ENCODE data around the gene BTN3A1.
A peak's percentile ranks its signal among the peaks of the same experiment; 100 is the strongest.
"Not testable (repeated sequence)": the region's sequence is repeated elsewhere in the genome, so short reads cannot be mapped to it uniquely, and the experiment has no call there.

Gene BTN3A1

GRCh38 chr6:26401987-26402658 lies at the start of gene BTN3A1:
Gene BTN3A1, plus strand, starts transcription at chr6:26402275. Its CDS starts 3,289 bp downstream, at chr6:26405564.
- DNase-seq (ENCODE audit: low spot score) = peak; percentile 67

- DNase-seq (ENCODE audit: low spot score) = no peak
These were observed 49.8 kb upstream of the BTN3A1 start for GRCh38 chr6:26352315-26352714.

GRCh38 chr6:26354162-26354561 lies 47.9 kb upstream of the BTN3A1 start:
- DNase-seq (ENCODE audit: low spot score) = no peak

- no peak for DNase-seq (ENCODE audit: low spot score)
These were observed 46.7 kb upstream of the BTN3A1 start for GRCh38 chr6:26355366-26355765.

GRCh38 chr6:26357543-26357942 lies 44.5 kb upstream of the BTN3A1 start:
- not testable (repeated sequence) for DNase-seq (ENCODE audit: low spot score)

GRCh38 chr6:26358511-26358981 lies 43.5 kb upstream of the BTN3A1 start:
- no peak for DNase-seq (ENCODE audit: low spot score)

- DNase-seq (ENCODE audit: low spot score) = no peak
These were observed 42.3 kb upstream of the BTN3A1 start for GRCh38 chr6:26359765-26360164.

GRCh38 chr6:26360451-26361416 lies 41.3 kb upstream of the BTN3A1 start:
- no peak for DNase-seq (ENCODE audit: low spot score)

- no peak for DNase-seq (ENCODE audit: low spot score)
These were observed 40.5 kb upstream of the BTN3A1 start for GRCh38 chr6:26361544-26361943.

GRCh38 chr6:26362093-26362835 lies 39.8 kb upstream of the BTN3A1 start:
- no peak for DNase-seq (ENCODE audit: low spot score)

- DNase-seq (ENCODE audit: low spot score) = no peak
These were observed 39.2 kb upstream of the BTN3A1 start for GRCh38 chr6:26362836-26363220.

GRCh38 chr6:26363882-26364701 lies 38.0 kb upstream of the BTN3A1 start:
- DNase-seq (ENCODE audit: low spot score) = no peak

- no peak for DNase-seq (ENCODE audit: low spot score)
These were observed 36.5 kb upstream of the BTN3A1 start for GRCh38 chr6:26365633-26365995.

GRCh38 chr6:26366504-26366903 lies 35.6 kb upstream of the BTN3A1 start:
- no peak for DNase-seq (ENCODE audit: low spot score)

GRCh38 chr6:26367114-26367513 lies 35.0 kb upstream of the BTN3A1 start:
- no peak for DNase-seq (ENCODE audit: low spot score)

- not testable (repeated sequence) for DNase-seq (ENCODE audit: low spot score)
These were observed 30.3 kb upstream of the BTN3A1 start for GRCh38 chr6:26371813-26372212.

- DNase-seq (ENCODE audit: low spot score) = no peak
These were observed 29.5 kb upstream of the BTN3A1 start for GRCh38 chr6:26372308-26373144.

- no peak for DNase-seq (ENCODE audit: low spot score)
These were observed 26.8 kb upstream of the BTN3A1 start for GRCh38 chr6:26375270-26375669.

- DNase-seq (ENCODE audit: low spot score) = no peak
These were observed 24.4 kb upstream of the BTN3A1 start for GRCh38 chr6:26377719-26378118.

- not testable (repeated sequence) for DNase-seq (ENCODE audit: low spot score)
These were observed 23.9 kb upstream of the BTN3A1 start for GRCh38 chr6:26378143-26378542.

GRCh38 chr6:26379292-26379691 lies 22.8 kb upstream of the BTN3A1 start:
- no peak for DNase-seq (ENCODE audit: low spot score)
